Measurements from ENCODE around the gene GAMT.

DNA sequence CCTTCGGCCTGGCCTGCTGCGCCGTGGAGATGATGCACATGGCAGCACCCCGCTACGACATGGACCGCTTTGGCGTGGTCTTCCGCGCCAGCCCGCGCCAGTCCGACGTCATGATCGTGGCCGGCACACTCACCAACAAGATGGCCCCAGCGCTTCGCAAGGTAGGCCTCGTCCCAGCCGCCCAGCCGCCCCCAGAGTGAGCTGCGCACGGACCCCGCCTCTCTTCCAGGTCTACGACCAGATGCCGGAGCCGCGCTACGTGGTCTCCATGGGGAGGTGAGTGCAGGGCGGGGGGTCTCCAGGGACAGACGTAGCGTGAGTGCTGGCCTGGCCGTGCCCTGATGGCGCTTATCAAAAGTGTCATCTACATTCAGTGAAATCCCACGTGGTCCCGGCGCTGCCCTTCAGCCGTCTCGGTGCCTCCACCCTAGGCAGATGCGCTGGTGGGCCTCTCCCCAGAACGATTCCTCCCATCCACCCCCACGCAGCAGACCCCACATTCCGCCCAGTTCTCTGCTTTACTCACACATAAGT, 10.4 kb downstream of the GAMT start:
- TF ChIP-seq, protein P1, sequence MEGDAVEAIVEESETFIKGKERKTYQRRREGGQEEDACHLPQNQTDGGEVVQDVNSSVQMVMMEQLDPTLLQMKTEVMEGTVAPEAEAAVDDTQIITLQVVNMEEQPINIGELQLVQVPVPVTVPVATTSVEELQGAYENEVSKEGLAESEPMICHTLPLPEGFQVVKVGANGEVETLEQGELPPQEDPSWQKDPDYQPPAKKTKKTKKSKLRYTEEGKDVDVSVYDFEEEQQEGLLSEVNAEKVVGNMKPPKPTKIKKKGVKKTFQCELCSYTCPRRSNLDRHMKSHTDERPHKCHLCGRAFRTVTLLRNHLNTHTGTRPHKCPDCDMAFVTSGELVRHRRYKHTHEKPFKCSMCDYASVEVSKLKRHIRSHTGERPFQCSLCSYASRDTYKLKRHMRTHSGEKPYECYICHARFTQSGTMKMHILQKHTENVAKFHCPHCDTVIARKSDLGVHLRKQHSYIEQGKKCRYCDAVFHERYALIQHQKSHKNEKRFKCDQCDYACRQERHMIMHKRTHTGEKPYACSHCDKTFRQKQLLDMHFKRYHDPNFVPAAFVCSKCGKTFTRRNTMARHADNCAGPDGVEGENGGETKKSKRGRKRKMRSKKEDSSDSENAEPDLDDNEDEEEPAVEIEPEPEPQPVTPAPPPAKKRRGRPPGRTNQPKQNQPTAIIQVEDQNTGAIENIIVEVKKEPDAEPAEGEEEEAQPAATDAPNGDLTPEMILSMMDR (conservative IDR thresholded peaks at IDR 0.05 in 1 of 2, IDR thresholded peaks at IDR 0.05 in 1 of 2; ENCODE audit: low read depth in 1 of 2, low read length in 2 of 2), result no peak
- TF ChIP-seq EZH2 (IDR thresholded peaks at IDR 0.05; ENCODE audit: low read length, missing control alignments), result no peak
